Thoracic aorta (tissue), 2 donors: ENCODE measurements around the gene PEA15. TPM values are rescaled to one million over a fixed set of nuclear protein-coding genes. Genes with fewer than 3 reads are reported as not detected.
A peak's percentile ranks its signal among the peaks of the same experiment; 100 is the strongest.

Source experiments
- ATAC-seq: fragments of 150-250 bp; one replicate; pipeline ENCODE4 v1.8.0; 2017; ENCODE audit warnings: low read depth; ENCODE audit not compliant: insufficient number of reproducible peaks, low FRiP score
- DNase-seq: peaks from one replicate; pipeline ENCODE4 v3.0.0-alpha.2; 2020; ENCODE audit warnings: low spot score
- H3K27ac ChIP-seq, 2 donors: fragments of 200-600 bp; sonication (generic); 1 replicate in 1 of 2; 2 replicates in 1 of 2; pipeline ENCODE4 v1.5.1; 2016; ENCODE audit warnings: mild to moderate bottlenecking in 2 of 2, moderate library complexity in 2 of 2
- H3K27me3 ChIP-seq: fragments of 200-600 bp; sonication (generic); replicated peaks from 2 replicates; pipeline ENCODE4 v1.6.0; 2016; ENCODE audit warnings: mild to moderate bottlenecking; ENCODE audit not compliant: insufficient read depth
- H3K36me3 ChIP-seq: fragments of 200-600 bp; sonication (generic); one replicate; pipeline ENCODE4 v1.5.1; 2016
- H3K4me1 ChIP-seq, 2 donors: fragments of 200-600 bp; sonication (generic); 1 replicate in 1 of 2; 2 replicates in 1 of 2; pipeline versions ENCODE4 v1.5.1 to v1.6.0; 2016; ENCODE audit warnings: low read depth in 2 of 2, mild to moderate bottlenecking in 1 of 2; ENCODE audit not compliant: control insufficient read depth in 1 of 2
- H3K4me3 ChIP-seq: fragments of 200-600 bp; sonication (generic); 2 replicates; pipeline ENCODE4 v1.5.1; 2016; ENCODE audit warnings: mild to moderate bottlenecking
- H3K9me3 ChIP-seq: fragments of 200-600 bp; sonication (generic); 2 replicates; pipeline ENCODE4 v1.5.1; 2016
- total RNA-seq, 2 donors: library from RNA; depleted of rRNA; stranded (reverse); fragments of >200 nt; gene quantifications; one replicate each; pipeline versions ENCODE4 v1.1.0 to v1.2.3, GENCODE V29; 2016
- TF ChIP-seq, protein P1 (sequence below): fragments of 200-600 bp; sonication (generic); IDR thresholded peaks from one replicate; pipeline ENCODE4 v1.5.1; 2019; ENCODE audit warnings: antibody characterized with exemption

PEA15 gene
- total RNA-seq, 2 donors from 2014 or later = 131 to 194 TPM

DNA sequence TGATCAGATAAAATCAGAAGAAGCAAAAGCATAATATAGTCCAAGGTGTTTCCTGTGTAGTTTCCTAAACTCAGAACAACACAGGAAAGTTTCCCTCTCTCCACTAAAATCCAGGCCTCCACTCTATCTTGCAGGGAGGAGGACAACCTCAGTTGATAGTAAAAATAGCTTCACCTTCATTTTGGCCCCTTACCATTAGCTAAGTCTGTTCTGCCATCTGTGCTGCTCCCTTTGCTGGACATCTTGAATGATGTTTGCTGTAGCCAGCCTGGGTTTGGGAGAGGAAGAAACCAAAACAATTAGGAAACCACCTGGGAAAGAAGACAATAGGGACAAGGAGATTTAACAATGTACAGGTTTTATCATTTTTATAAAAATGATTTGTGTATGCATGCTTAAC, 38.6 kb downstream of the PEA15 start:
- H3K27ac ChIP-seq = peak overlapping the region in 1 of 2 donors; percentile 72
- peaks cover 15 to 34% of the 10 kb centered on the region in 2 donors for H3K4me1 ChIP-seq
- no peaks in the 10 kb centered on the region for H3K9me3 ChIP-seq
- no peak overlapping the region for H3K4me3 ChIP-seq
- H3K36me3 ChIP-seq = peaks cover 15% of the 10 kb centered on the region
- no peak for DNase-seq
- TF ChIP-seq, protein P1, sequence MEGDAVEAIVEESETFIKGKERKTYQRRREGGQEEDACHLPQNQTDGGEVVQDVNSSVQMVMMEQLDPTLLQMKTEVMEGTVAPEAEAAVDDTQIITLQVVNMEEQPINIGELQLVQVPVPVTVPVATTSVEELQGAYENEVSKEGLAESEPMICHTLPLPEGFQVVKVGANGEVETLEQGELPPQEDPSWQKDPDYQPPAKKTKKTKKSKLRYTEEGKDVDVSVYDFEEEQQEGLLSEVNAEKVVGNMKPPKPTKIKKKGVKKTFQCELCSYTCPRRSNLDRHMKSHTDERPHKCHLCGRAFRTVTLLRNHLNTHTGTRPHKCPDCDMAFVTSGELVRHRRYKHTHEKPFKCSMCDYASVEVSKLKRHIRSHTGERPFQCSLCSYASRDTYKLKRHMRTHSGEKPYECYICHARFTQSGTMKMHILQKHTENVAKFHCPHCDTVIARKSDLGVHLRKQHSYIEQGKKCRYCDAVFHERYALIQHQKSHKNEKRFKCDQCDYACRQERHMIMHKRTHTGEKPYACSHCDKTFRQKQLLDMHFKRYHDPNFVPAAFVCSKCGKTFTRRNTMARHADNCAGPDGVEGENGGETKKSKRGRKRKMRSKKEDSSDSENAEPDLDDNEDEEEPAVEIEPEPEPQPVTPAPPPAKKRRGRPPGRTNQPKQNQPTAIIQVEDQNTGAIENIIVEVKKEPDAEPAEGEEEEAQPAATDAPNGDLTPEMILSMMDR = no peak
- no peaks in the 10 kb centered on the region for H3K27me3 ChIP-seq
- no peak for ATAC-seq

DNA sequence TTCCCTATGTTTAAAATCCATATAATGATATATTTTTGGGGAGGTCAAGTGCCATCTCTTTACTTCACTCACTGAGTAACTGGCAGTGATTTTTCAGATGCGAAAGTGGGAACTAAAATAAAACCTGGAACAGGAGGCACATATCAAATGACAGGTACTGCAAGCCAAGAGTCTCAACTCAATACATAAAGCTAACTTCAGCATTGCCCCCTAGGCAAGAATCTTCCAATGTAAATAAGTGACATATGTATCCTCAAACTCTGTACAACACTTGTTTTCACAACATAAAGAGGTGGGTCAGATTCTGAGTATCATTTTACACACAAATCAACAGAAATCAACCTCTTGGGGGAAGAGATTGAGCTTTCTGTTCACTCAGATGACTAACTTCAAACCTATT, 39.0 kb downstream of the PEA15 start:
- peak overlapping the region; percentile 69 to 72 for H3K27ac ChIP-seq
- H3K4me3 ChIP-seq = no peak overlapping the region
- ATAC-seq (no peak), DNase-seq (no peak)
- H3K27me3 ChIP-seq = no peaks in the 10 kb centered on the region
- peaks cover 11% of the 10 kb centered on the region for H3K36me3 ChIP-seq
- TF ChIP-seq, protein P1 = no peak
- H3K4me1 ChIP-seq = peaks cover 15 to 37% of the 10 kb centered on the region in 2 donors
- no peaks in the 10 kb centered on the region for H3K9me3 ChIP-seq

DNA sequence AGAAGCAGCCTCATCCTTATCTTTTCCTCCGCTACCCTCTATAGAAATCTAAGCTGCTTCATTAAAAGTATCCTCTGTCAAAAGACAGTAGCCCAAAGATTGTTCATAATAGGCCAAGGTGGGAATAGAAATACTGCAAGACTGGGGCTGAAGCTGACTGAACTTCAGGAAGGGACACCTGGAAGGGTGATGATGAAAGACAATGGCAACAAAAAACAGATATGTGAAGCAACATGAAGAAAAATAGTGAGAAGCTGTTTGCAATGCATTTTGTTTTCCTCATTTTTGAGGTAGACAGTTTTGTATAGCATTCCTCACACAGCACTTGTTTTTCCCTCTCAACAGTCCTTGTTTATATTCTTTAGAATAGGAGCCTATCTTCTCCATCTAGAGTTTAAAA, 40.2 kb downstream of the PEA15 start:
- no peak for DNase-seq
- peaks cover 21 to 48% of the 10 kb centered on the region in 2 donors for H3K4me1 ChIP-seq
- TF ChIP-seq, protein P1 = no peak
- H3K4me3 ChIP-seq = no peak overlapping the region
- peak overlapping the region; percentile 69 to 72 for H3K27ac ChIP-seq
- no peak for ATAC-seq
- no peaks in the 10 kb centered on the region for H3K27me3 ChIP-seq
- H3K9me3 ChIP-seq = no peaks in the 10 kb centered on the region
- H3K36me3 ChIP-seq = no peaks in the 10 kb centered on the region

DNA sequence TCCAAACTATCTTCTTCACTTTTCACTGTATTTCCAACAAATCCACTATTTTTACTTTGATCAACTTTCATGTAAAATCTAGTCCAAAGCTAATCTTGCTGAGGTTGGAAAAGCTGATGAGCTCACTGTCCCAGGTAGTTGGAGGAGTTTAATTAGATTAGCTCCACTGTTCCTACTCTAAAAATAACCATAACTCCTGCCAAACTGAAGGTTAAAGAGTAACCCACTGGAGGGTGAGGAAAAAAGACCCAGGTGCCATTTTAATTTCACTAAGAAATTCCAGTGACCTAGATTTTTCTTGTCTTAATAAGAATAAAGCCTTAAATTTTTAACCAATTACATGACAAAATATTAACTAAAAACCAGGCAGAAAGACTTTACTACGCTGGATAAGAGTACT, 41.9 kb downstream of the PEA15 start:
- no peaks in the 10 kb centered on the region for H3K27me3 ChIP-seq
- H3K4me1 ChIP-seq = peaks cover 21 to 62% of the 10 kb centered on the region in 2 donors
- H3K36me3 ChIP-seq = no peaks in the 10 kb centered on the region
- H3K4me3 ChIP-seq = no peak overlapping the region
- H3K27ac ChIP-seq = no peak overlapping the region
- DNase-seq = no peak
- no peaks in the 10 kb centered on the region for H3K9me3 ChIP-seq
- ATAC-seq = no peak
- TF ChIP-seq, protein P1 = no peak

DNA sequence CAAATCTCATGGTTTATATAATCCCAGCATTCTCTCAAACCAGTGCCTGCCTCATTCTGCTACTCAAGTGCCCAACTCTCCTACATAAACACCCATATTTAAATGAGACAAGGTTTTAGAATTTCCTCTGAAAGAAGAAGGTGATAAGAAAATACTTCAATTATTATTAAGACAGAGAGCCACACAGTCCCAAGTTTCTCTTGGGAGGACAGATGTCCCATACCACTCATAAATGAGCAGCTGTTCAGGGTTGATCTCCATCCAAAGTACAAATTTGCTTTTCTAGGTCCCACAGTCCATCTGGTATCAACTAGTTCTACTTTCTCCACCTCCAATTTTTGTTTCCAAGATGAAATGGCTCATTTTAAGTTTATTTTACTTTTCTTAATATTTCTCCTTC, 45.8 kb downstream of the PEA15 start:
- H3K27ac ChIP-seq = peak overlapping the region in 1 of 2 donors; percentile 29
- no peak for DNase-seq
- H3K4me1 ChIP-seq = peaks cover 8 to 42% of the 10 kb centered on the region in 2 donors
- no peaks in the 10 kb centered on the region for H3K27me3 ChIP-seq
- no peaks in the 10 kb centered on the region for H3K9me3 ChIP-seq
- ATAC-seq = no peak
- TF ChIP-seq, protein P1 = no peak
- no peaks in the 10 kb centered on the region for H3K36me3 ChIP-seq
- no peak overlapping the region for H3K4me3 ChIP-seq
